Measurements from ENCODE around the gene FDX1. TPM values are rescaled to one million over a fixed set of nuclear protein-coding genes. Genes with fewer than 3 reads are reported as not detected.

FDX1 gene
- polyA plus RNA-seq, 3 donors, result 3.9 to 20.2 (median 12.8) TPM

DNA sequence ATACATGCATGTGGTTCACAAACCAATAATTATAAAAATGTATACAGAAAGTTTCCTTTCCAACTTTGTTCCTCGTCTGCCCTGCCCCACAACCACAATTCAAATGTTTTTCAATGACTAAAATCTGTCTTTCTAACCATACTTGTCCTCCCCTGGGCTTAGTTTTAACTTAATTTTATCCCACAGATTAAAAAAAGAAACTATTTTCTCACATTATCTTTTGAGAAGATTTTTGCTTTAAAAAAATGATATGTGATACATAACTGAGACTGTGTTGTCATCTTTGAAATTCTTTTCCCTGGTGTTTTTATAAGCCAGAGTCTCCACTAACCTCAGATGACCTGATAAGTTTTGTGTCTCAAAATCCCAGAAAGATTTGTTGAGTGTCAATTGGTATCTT lies 79.0 kb downstream of the FDX1 start:
- H3K27me3 Mint-ChIP-seq (ENCODE audit: low read depth in 3 of 3), result peaks cover 0 to 2% (median 0%) of the 10 kb centered on the region in 3 donors
- H3K27me3 ChIP-seq (ENCODE audit: control insufficient read depth in 2 of 2, insufficient read depth in 2 of 2, low read length in 2 of 2), result no peaks in the 10 kb centered on the region
- H3K9ac ChIP-seq (ENCODE audit: insufficient read depth, low read length, poor library complexity, severe bottlenecking), result no peak overlapping the region
- no peaks in the 10 kb centered on the region for H3K9me3 ChIP-seq (replicated peaks in 1 of 2; ENCODE audit: control insufficient read depth in 1 of 2, insufficient read depth in 1 of 2, low read length in 2 of 2)
- H3K4me1 Mint-ChIP-seq, result no peaks in the 10 kb centered on the region
- H3K4me3 ChIP-seq (replicated peaks in 1 of 3; ENCODE audit: low read depth in 2 of 3, low read length in 3 of 3), result no peak overlapping the region
- TF ChIP-seq CTCF (IDR thresholded peaks at IDR 0.05), result no peak
- H3K36me3 ChIP-seq (replicated peaks in 1 of 2; ENCODE audit: control insufficient read depth in 1 of 2, insufficient read depth in 2 of 2, low read length in 2 of 2), result no peaks in the 10 kb centered on the region
- H3K9me3 Mint-ChIP-seq, result peaks cover 0 to 2% (median 0%) of the 10 kb centered on the region in 7 donors
- DNase-seq, result no peak
- no peak overlapping the region for H2AFZ ChIP-seq (ENCODE audit: insufficient read depth, low read depth, low read length, poor library complexity, severe bottlenecking)
- H3K79me2 ChIP-seq (ENCODE audit: insufficient read depth, low read length), result no peaks in the 10 kb centered on the region
- H3K4me3 Mint-ChIP-seq, result no peak overlapping the region
- intact Hi-C loops (cut with micrococcal nuclease), result no loop called here
- no peak overlapping the region for H3K27ac ChIP-seq (ENCODE audit: low read depth in 1 of 2, low read length in 2 of 2)
- H3K4me2 ChIP-seq (replicated peaks; ENCODE audit: extremely low read depth, low read length, poor library complexity, severe bottlenecking), result no peak overlapping the region
- no peak overlapping the region for H3K27ac Mint-ChIP-seq
- no peaks in the 10 kb centered on the region for H3K36me3 Mint-ChIP-seq
- no peaks in the 10 kb centered on the region for H3K4me1 ChIP-seq (ENCODE audit: control insufficient read depth in 1 of 2, insufficient read depth in 2 of 2, low read length in 2 of 2)
- WGBS (ENCODE audit: insufficient coverage), result 100% methylated on average over 1 of the region's 1 CpG
- no peaks in the 10 kb centered on the region for H4K20me1 ChIP-seq (ENCODE audit: insufficient read depth, low read length)

GRCh38 chr11:110509472-110509871 lies 79.7 kb downstream of the FDX1 start:
- no peak overlapping the region for H3K4me2 ChIP-seq (replicated peaks; ENCODE audit: extremely low read depth, low read length, poor library complexity, severe bottlenecking)
- no peaks in the 10 kb centered on the region for H3K36me3 Mint-ChIP-seq
- no peaks in the 10 kb centered on the region for H3K4me1 ChIP-seq (ENCODE audit: control insufficient read depth in 1 of 2, insufficient read depth in 2 of 2, low read length in 2 of 2)
- no peak overlapping the region for H3K27ac ChIP-seq (ENCODE audit: low read depth in 1 of 2, low read length in 2 of 2)
- intact Hi-C loops (cut with micrococcal nuclease), result no loop called here
- no peaks in the 10 kb centered on the region for H3K4me1 Mint-ChIP-seq
- peaks cover 0 to 2% (median 0%) of the 10 kb centered on the region in 3 donors for H3K27me3 Mint-ChIP-seq (ENCODE audit: low read depth in 3 of 3)
- H3K9ac ChIP-seq (ENCODE audit: insufficient read depth, low read length, poor library complexity, severe bottlenecking), result no peak overlapping the region
- no peaks in the 10 kb centered on the region for H3K79me2 ChIP-seq (ENCODE audit: insufficient read depth, low read length)
- no peak overlapping the region for H2AFZ ChIP-seq (ENCODE audit: insufficient read depth, low read depth, low read length, poor library complexity, severe bottlenecking)
- TF ChIP-seq CTCF (IDR thresholded peaks at IDR 0.05), result no peak
- H3K4me3 Mint-ChIP-seq, result no peak overlapping the region
- no peak overlapping the region for H3K27ac Mint-ChIP-seq
- H3K27me3 ChIP-seq (ENCODE audit: control insufficient read depth in 2 of 2, insufficient read depth in 2 of 2, low read length in 2 of 2), result no peaks in the 10 kb centered on the region
- no peak overlapping the region for H3K4me3 ChIP-seq (replicated peaks in 1 of 3; ENCODE audit: low read depth in 2 of 3, low read length in 3 of 3)
- H4K20me1 ChIP-seq (ENCODE audit: insufficient read depth, low read length), result no peaks in the 10 kb centered on the region
- no peak for DNase-seq
- peaks cover 0 to 2% (median 0%) of the 10 kb centered on the region in 7 donors for H3K9me3 Mint-ChIP-seq
- no peaks in the 10 kb centered on the region for H3K9me3 ChIP-seq (replicated peaks in 1 of 2; ENCODE audit: control insufficient read depth in 1 of 2, insufficient read depth in 1 of 2, low read length in 2 of 2)
- no peaks in the 10 kb centered on the region for H3K36me3 ChIP-seq (replicated peaks in 1 of 2; ENCODE audit: control insufficient read depth in 1 of 2, insufficient read depth in 2 of 2, low read length in 2 of 2)

Data from CD14-positive monocyte (primary cell).